ENCODE measurements around the gene ELL. TPM values are rescaled to one million over a fixed set of nuclear protein-coding genes. Genes with fewer than 3 reads are reported as not detected.

Gene ELL
- total RNA-seq, 1 experiment from 2014 or later, result 14.6 TPM

DNA sequence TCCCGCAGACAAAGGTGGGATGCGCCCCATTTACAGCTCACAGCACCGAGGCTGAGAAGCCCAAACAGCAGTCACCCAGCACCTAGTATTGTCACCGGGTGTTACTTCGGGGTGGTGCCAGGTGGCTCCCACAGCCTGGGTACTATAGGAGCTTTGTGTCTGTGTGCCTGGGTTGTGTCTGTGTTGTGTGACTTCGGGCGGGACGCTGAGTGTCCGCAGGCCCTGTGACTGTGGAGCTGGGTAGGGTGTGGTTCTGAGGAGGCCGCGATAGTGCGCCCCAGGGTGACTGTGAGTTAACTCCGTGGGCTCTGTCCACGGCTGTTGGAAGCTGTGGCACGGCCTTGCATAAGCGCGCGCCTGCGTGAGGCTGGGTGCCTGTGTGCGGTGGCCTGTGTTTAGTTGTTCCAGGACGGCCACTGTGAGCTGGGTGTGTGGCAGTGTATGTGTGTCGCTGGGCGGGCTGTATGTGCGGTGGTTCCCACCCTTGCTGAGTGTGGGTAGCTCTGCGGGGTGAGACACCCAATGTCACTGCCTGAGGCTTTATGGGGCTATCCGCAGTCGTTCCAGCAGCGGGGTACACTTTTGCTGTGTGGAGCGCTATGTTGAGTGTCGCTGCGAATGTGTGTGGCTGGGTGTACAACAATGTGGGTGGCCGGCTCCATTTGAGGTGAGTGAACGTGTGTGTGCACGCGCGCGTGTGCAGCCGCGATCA, 103.2 kb downstream of the ELL start:
- no TSS peak for BruUV-seq (replicated peaks)
- ChIA-PET CTCF (interaction anchor here (0.6 to 0.8 kb wide), 2 partner anchors 53 to 117 kb away, joined by 3 to 6 read pairs; no protein-coding TSS in a partner anchor), POLR2A (ENCODE audit: unreplicated experiment) (interaction anchor here (0.5 to 0.6 kb wide), 3 partner anchors 96 to 504 kb away, joined by 3 to 5 read pairs (median 3); partner anchors contain the start of genes JUND and LSM4)
- peak overlapping the region; percentile 68; the same call in 1 of the 2 replicates for H3K4me3 ChIP-seq
- H4K20me1 ChIP-seq (ENCODE audit: insufficient read depth), result peaks cover 33% of the 10 kb centered on the region
- H3K79me2 ChIP-seq (ENCODE audit: low read depth), result peaks cover 37% of the 10 kb centered on the region
- intact Hi-C loops (cut with micrococcal nuclease; ENCODE audit: unreplicated experiment), result loop anchor here (5.0 to 10.0 kb wide), 2 partner anchors 164 to 411 kb away; partner anchors contain the start of gene ARRDC2
- H3K36me3 ChIP-seq (ENCODE audit: low read depth), result no peaks in the 10 kb centered on the region
- TF ChIP-seq, protein P1, sequence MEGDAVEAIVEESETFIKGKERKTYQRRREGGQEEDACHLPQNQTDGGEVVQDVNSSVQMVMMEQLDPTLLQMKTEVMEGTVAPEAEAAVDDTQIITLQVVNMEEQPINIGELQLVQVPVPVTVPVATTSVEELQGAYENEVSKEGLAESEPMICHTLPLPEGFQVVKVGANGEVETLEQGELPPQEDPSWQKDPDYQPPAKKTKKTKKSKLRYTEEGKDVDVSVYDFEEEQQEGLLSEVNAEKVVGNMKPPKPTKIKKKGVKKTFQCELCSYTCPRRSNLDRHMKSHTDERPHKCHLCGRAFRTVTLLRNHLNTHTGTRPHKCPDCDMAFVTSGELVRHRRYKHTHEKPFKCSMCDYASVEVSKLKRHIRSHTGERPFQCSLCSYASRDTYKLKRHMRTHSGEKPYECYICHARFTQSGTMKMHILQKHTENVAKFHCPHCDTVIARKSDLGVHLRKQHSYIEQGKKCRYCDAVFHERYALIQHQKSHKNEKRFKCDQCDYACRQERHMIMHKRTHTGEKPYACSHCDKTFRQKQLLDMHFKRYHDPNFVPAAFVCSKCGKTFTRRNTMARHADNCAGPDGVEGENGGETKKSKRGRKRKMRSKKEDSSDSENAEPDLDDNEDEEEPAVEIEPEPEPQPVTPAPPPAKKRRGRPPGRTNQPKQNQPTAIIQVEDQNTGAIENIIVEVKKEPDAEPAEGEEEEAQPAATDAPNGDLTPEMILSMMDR (conservative IDR thresholded peaks at IDR 0.05), result no peak
- TF ChIP-seq EZH2 (IDR thresholded peaks at IDR 0.05; ENCODE audit: low read depth), result no peak
- peak overlapping the region; percentile 98 for H3K4me2 ChIP-seq
- H3F3A ChIP-seq (ENCODE audit: insufficient read depth, low read depth), result peaks cover 49% of the 10 kb centered on the region
- H2AFZ ChIP-seq, result no peak overlapping the region
- no peak for DNase-seq
- no peaks in the 10 kb centered on the region for H3K9me2 ChIP-seq (ENCODE audit: insufficient read depth)
- H3K9me3 ChIP-seq (ENCODE audit: insufficient read depth, low read depth), result no peaks in the 10 kb centered on the region
- no peaks in the 10 kb centered on the region for H3K27me3 ChIP-seq (ENCODE audit: insufficient read depth, low read depth)
- H3K4me1 ChIP-seq (replicated peaks; ENCODE audit: insufficient read depth), result peaks cover 55% of the 10 kb centered on the region
- no peak overlapping the region for H3K27ac ChIP-seq

DNA sequence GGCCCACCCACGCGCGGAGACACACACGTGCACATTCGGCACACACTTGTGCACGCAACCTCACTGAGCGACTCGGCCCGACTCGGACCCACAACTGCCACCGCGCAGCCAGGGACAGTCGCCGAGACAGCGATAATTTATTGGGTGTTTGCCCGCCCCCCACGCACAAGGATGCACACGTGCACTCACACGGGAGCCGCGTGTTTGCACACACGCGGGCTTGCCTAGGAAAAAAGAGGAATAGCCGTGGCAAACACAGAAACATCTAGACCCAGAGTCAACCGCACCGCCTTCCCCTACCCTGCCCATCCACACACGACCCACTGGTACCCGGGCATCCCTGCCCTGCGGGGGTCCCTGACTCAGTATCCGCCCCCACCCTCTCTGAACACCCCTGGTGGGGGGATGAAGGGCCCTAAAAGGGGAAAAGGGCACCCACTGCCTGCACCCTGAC, 103.8 kb downstream of the ELL start:
- H3K27me3 ChIP-seq (ENCODE audit: insufficient read depth, low read depth), result no peaks in the 10 kb centered on the region
- TF ChIP-seq EZH2 (IDR thresholded peaks at IDR 0.05; ENCODE audit: low read depth), result no peak
- TF ChIP-seq, protein P1 (conservative IDR thresholded peaks at IDR 0.05), result no peak
- H3K4me3 ChIP-seq, result peak overlapping the region; percentile 76
- ChIA-PET CTCF (interaction anchor here (0.7 kb wide), 1 partner anchor 272 kb away, joined by 3 read pairs; no protein-coding TSS in a partner anchor), POLR2A (ENCODE audit: unreplicated experiment) (interaction anchor here (0.6 to 1.0 kb wide), 2 partner anchors 38 to 194 kb away, joined by 4 to 5 read pairs; no protein-coding TSS in a partner anchor)
- H3K36me3 ChIP-seq (ENCODE audit: low read depth), result no peaks in the 10 kb centered on the region
- intact Hi-C loops (cut with micrococcal nuclease; ENCODE audit: unreplicated experiment), result loop anchor here (5.0 to 10.0 kb wide), 2 partner anchors 163 to 411 kb away; partner anchors contain the start of gene ARRDC2
- peaks cover 28% of the 10 kb centered on the region for H4K20me1 ChIP-seq (ENCODE audit: insufficient read depth)
- H3K4me2 ChIP-seq, result peak overlapping the region; percentile 98
- H3K4me1 ChIP-seq (replicated peaks; ENCODE audit: insufficient read depth), result peaks cover 55% of the 10 kb centered on the region
- no peak overlapping the region for H2AFZ ChIP-seq
- H3K9me3 ChIP-seq (ENCODE audit: insufficient read depth, low read depth), result no peaks in the 10 kb centered on the region
- H3F3A ChIP-seq (ENCODE audit: insufficient read depth, low read depth), result peaks cover 49% of the 10 kb centered on the region
- no peak overlapping the region for H3K27ac ChIP-seq
- H3K9me2 ChIP-seq (ENCODE audit: insufficient read depth), result no peaks in the 10 kb centered on the region
- peaks cover 32% of the 10 kb centered on the region for H3K79me2 ChIP-seq (ENCODE audit: low read depth)
- no TSS peak for BruUV-seq (replicated peaks)
- DNase-seq, result no peak

DNA sequence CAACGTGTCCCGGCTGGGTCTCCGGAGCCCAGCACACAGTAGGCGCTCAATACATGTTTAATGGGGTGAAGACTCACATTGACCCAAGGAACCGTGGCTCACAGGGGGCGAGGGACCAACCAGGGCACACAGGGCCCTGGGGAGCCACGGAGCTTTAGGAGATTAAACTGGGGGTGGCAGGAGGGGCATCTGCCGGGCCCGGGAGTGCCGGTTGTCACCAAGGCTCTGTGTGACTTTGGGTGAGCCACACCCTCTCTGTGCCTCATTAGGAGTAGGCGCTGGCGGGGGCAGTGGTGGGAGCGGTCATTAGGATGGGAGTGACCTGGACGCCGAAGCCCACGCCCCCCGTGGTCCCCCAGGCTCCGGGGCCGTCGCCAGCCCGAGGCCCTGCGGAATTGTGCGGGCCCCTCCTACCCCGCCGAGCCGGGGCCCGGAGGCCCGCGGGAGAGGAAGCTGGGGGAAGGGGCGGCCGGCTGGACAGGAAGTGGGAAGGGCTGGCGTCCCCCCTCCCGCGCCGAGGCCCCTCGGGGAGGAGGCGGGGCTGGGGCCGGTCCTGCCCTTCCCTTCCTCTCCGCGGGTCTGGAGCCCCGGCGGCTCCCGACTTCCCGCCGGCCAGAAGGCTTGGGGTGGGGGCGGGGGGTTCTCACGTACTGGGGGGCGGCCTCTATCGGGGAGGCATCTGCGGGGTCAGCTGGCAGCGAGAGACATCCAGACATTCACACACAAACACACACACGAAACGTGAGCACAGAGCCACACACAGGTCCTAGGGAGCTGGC, 104.4 kb downstream of the ELL start:
- ChIA-PET CTCF (interaction anchor here (0.6 to 1.0 kb wide), 4 partner anchors 67 to 273 kb away, joined by 3 to 5 read pairs (median 4); no protein-coding TSS in a partner anchor), POLR2A (ENCODE audit: unreplicated experiment) (interaction anchor here (0.6 to 1.0 kb wide), 4 partner anchors 37 to 193 kb away, joined by 3 to 5 read pairs (median 4); partner anchors contain the start of gene JUND)
- peaks cover 55% of the 10 kb centered on the region for H3K4me1 ChIP-seq (replicated peaks; ENCODE audit: insufficient read depth)

More for the DNA sequence above, 104.4 kb downstream of the ELL start:
- DNase-seq, result peak; percentile 59 to 77
- Histone ChIP-seq H4K20me1 (ENCODE audit: insufficient read depth) (peaks cover 23% of the 10 kb centered on the region), H3K4me2 (peak overlapping the region; percentile 98), H3K36me3 (ENCODE audit: low read depth) (no peaks in the 10 kb centered on the region), H2AFZ (peak overlapping the region; percentile 87), H3K9me3 (ENCODE audit: insufficient read depth, low read depth) (no peaks in the 10 kb centered on the region), H3K27me3 (ENCODE audit: insufficient read depth, low read depth) (no peaks in the 10 kb centered on the region), H3K9me2 (ENCODE audit: insufficient read depth) (no peaks in the 10 kb centered on the region), H3K4me3 (peak overlapping the region; percentile 76), H3K27ac (peak overlapping the region; percentile 54), H3F3A (ENCODE audit: insufficient read depth, low read depth) (peaks cover 51% of the 10 kb centered on the region), H3K79me2 (ENCODE audit: low read depth) (peaks cover 27% of the 10 kb centered on the region)
- TF ChIP-seq, protein P1 (conservative IDR thresholded peaks at IDR 0.05), result no peak
- TF ChIP-seq EZH2 (IDR thresholded peaks at IDR 0.05; ENCODE audit: low read depth), result no peak
- BruUV-seq (replicated peaks), result TSS peak; percentile 56
- intact Hi-C loops (cut with micrococcal nuclease; ENCODE audit: unreplicated experiment), result loop anchor here (5.0 to 10.0 kb wide), 2 partner anchors 163 to 410 kb away; partner anchors contain the start of gene ARRDC2
